Sigmoid colon (tissue), 7 donors: ENCODE measurements around the gene WNT10A. TPM values are rescaled to one million over a fixed set of nuclear protein-coding genes. Genes with fewer than 3 reads are reported as not detected.

ENCODE experiments used
- DNase-seq: peaks from one replicate; pipeline ENCODE4 v3.0.0-alpha.2; 2019
- H3K27ac ChIP-seq, 4 donors: fragments of 200-600 bp; sonication (generic); one replicate each; pipeline ENCODE4 v1.5.1; 2016 to 2019; ENCODE audit warnings: mild to moderate bottlenecking in 1 of 4
- H3K27me3 ChIP-seq, 3 donors: fragments of 200-600 bp; sonication (generic); one replicate each; pipeline ENCODE4 v1.5.1; 2019; ENCODE audit warnings: mild to moderate bottlenecking in 1 of 3
- H3K36me3 ChIP-seq, 4 donors: fragments of 200-600 bp; sonication (generic); one replicate each; pipeline ENCODE4 v1.5.1; 2016 to 2019
- H3K4me1 ChIP-seq, 4 donors: fragments of 200-600 bp; sonication (generic); one replicate each; pipeline ENCODE4 v1.5.1; 2017 to 2019
- H3K4me3 ChIP-seq, 4 donors: fragments of 200-600 bp; sonication (generic); one replicate each; pipeline ENCODE4 v1.5.1; 2017 to 2019; ENCODE audit warnings: mild to moderate bottlenecking in 2 of 4, moderate library complexity in 1 of 4
- H3K9me3 ChIP-seq, 4 donors: fragments of 200-600 bp in 3 of 4; sonication (generic) in 3 of 4; one replicate each; pipeline versions ENCODE4 v1.5.1 to v1.6.1; 2013 to 2019
- CTCF ChIP-seq, 4 experiments: fragments of 450-650 bp in 3 of 4; fragments of 200-600 bp in 1 of 4; IDR thresholded peaks; one replicate each; pipeline ENCODE4 v1.5.1; 2016 to 2019; ENCODE audit warnings: antibody characterized with exemption in 4 of 4, mild to moderate bottlenecking in 3 of 4, moderate library complexity in 2 of 4
- EP300 ChIP-seq, 4 donors: sonication (generic); formaldehyde crosslinking; IDR thresholded peaks; one replicate each; pipeline ENCODE4 v1.6.1; 2017; ENCODE audit warnings: antibody characterized with exemption in 4 of 4
- POLR2A ChIP-seq, 2 donors: fragments of 450-650 bp; IDR thresholded peaks; one replicate each; pipeline ENCODE4 v1.6.1; 2016; ENCODE audit warnings: antibody characterized with exemption in 2 of 2, mild to moderate bottlenecking in 2 of 2, moderate library complexity in 2 of 2
- POLR2AphosphoS5 ChIP-seq, 4 donors: sonication (generic); formaldehyde crosslinking; IDR thresholded peaks; one replicate each; pipeline ENCODE4 v1.6.1; 2017; ENCODE audit warnings: antibody characterized with exemption in 4 of 4
- WGBS, 2 donors: extraction: QIAGEN DNeasy Blood & Tissue Kit; methylation state at CpG; one replicate each; pipeline ENCODE4 v1.1.7; 2013; 5-methylcytosine and 5-hydroxymethylcytosine counted together
- intact Hi-C: fragments of 100-400 bp; cut with DNase I; formaldehyde crosslinking; loops from one replicate; pipeline ENCODE4 v1.15.1; 2023
- polyA plus RNA-seq, 3 donors: library from polyadenylated mRNA; stranded (reverse); fragments of 200-250 nt; gene quantifications; one replicate each; pipeline ENCODE4 v1.2.3, GENCODE V29; 2013
- total RNA-seq, 4 donors: library from RNA; depleted of rRNA; stranded (reverse); fragments of >200 nt; gene quantifications; one replicate each; pipeline ENCODE4 v1.1.0, GENCODE V29; 2016
- donor health status: healthy with polysubstance abuse.
- donor health status: Bipolar disorder and iron deficiency.
- donor health status: healthy.

WNT10A gene
- total and polyA plus RNA-seq, 7 donors, result 0.38 TPM; not detected in 6

GRCh38 chr2:218877331-218877730, 3.3 kb upstream of the WNT10A start:
- intact Hi-C loops, result loop anchor here (2.0 kb wide), 1 partner anchor 21 kb away; no protein-coding TSS in a partner anchor
- peaks cover 0 to 27% (median 20%) of the 10 kb centered on the region in 4 donors for H3K4me1 ChIP-seq
- TF ChIP-seq EP300 (IDR thresholded peaks at IDR 0.05), result no peak
- WGBS, 2 donors, result 65 to 78% methylated on average over 6 of the region's 6 CpGs
- peaks cover 62 to 99% (median 95%) of the 10 kb centered on the region in 3 donors for H3K27me3 ChIP-seq
- no peak overlapping the region for H3K27ac ChIP-seq
- no peak for DNase-seq
- H3K36me3 ChIP-seq, result no peaks in the 10 kb centered on the region
- no peaks in the 10 kb centered on the region for H3K9me3 ChIP-seq
- H3K4me3 ChIP-seq, result no peak overlapping the region

- DNase-seq, result no peak
- H3K36me3 ChIP-seq, result no peaks in the 10 kb centered on the region
- intact Hi-C loops, result loop anchor here (2.0 kb wide), 1 partner anchor 21 kb away; no protein-coding TSS in a partner anchor
- H3K4me1 ChIP-seq, result peaks cover 0 to 28% (median 21%) of the 10 kb centered on the region in 4 donors
- H3K4me3 ChIP-seq, result no peak overlapping the region
- no peak for TF ChIP-seq POLR2AphosphoS5 (IDR thresholded peaks at IDR 0.05)
- no peak for TF ChIP-seq EP300 (IDR thresholded peaks at IDR 0.05)
- no peak for TF ChIP-seq POLR2A (IDR thresholded peaks at IDR 0.05)
- no peak for TF ChIP-seq CTCF (IDR thresholded peaks at IDR 0.05)
- no peak overlapping the region for H3K27ac ChIP-seq
- WGBS, 2 donors, result 31 to 54% methylated on average over 5 of the region's 5 CpGs
- H3K27me3 ChIP-seq, result peaks cover 58 to 99% (median 94%) of the 10 kb centered on the region in 3 donors
- H3K9me3 ChIP-seq, result no peaks in the 10 kb centered on the region
Measured at GRCh38 chr2:218877891-218878290, 2.8 kb upstream of the WNT10A start.

GRCh38 chr2:218878486-218878885, 2.2 kb upstream of the WNT10A start:
- intact Hi-C loops, result no loop called here
- no peak overlapping the region for H3K4me3 ChIP-seq
- no peak for TF ChIP-seq EP300 (IDR thresholded peaks at IDR 0.05)
- TF ChIP-seq CTCF (IDR thresholded peaks at IDR 0.05), result no peak
- no peak for TF ChIP-seq POLR2A (IDR thresholded peaks at IDR 0.05)
- no peak for TF ChIP-seq POLR2AphosphoS5 (IDR thresholded peaks at IDR 0.05)
- WGBS, 2 donors, result 64 to 70% methylated on average over 6 of the region's 6 CpGs
- H3K27me3 ChIP-seq, result peaks cover 53 to 99% (median 92%) of the 10 kb centered on the region in 3 donors
- no peak overlapping the region for H3K27ac ChIP-seq
- H3K9me3 ChIP-seq, result no peaks in the 10 kb centered on the region
- H3K36me3 ChIP-seq, result no peaks in the 10 kb centered on the region
- no peak for DNase-seq
- peaks cover 0 to 28% (median 23%) of the 10 kb centered on the region in 4 donors for H3K4me1 ChIP-seq

- H3K27ac ChIP-seq, result no peak overlapping the region
- H3K4me1 ChIP-seq, result peaks cover 0 to 30% (median 27%) of the 10 kb centered on the region in 4 donors
Measured at GRCh38 chr2:218878926-218879761, 1.5 kb upstream of the WNT10A start.

More at GRCh38 chr2:218878926-218879761, 1.5 kb upstream of the WNT10A start:
- Histone ChIP-seq H3K4me3 (no peak overlapping the region), H3K9me3 (no peaks in the 10 kb centered on the region), H3K36me3 (no peaks in the 10 kb centered on the region), H3K27me3 (peaks cover 47 to 99% (median 92%) of the 10 kb centered on the region in 3 donors)
- WGBS, 2 donors, result 34 to 38% methylated on average over 16 of the region's 16 CpGs
- intact Hi-C loops, result no loop called here
- no peak for TF ChIP-seq POLR2A (IDR thresholded peaks at IDR 0.05)
- no peak for TF ChIP-seq CTCF (IDR thresholded peaks at IDR 0.05)
- TF ChIP-seq POLR2AphosphoS5 (IDR thresholded peaks at IDR 0.05), result no peak
- no peak for DNase-seq
